Colonic mucosa (tissue), 4 donors: ENCODE measurements around the gene ZNF792. TPM values are rescaled to one million over a fixed set of nuclear protein-coding genes. Genes with fewer than 3 reads are reported as not detected.
A peak's percentile ranks its signal among the peaks of the same experiment; 100 is the strongest.
"Not testable (repeated sequence)": the region's sequence is repeated elsewhere in the genome, so short reads cannot be mapped to it uniquely, and the experiment has no call there.

Experiments
- DNase-seq: peaks from one replicate; pipeline ENCODE4 v3.0.0-alpha.2; 2020
- H3K27ac ChIP-seq: fragments of 200-600 bp; one replicate; pipeline ENCODE4 v1.8.0; 2021
- H3K27me3 ChIP-seq: fragments of 200-600 bp; one replicate; pipeline ENCODE4 v1.8.0; 2021
- H3K36me3 ChIP-seq: fragments of 200-600 bp; one replicate; pipeline ENCODE4 v1.8.0; 2021
- H3K4me1 ChIP-seq: fragments of 200-600 bp; one replicate; pipeline ENCODE4 v1.8.0; 2021; ENCODE audit warnings: mild to moderate bottlenecking
- H3K4me3 ChIP-seq: fragments of 200-600 bp; one replicate; pipeline ENCODE4 v1.8.0; 2021
- H3K9ac ChIP-seq, 2 donors: one replicate each; pipeline ENCODE4 v1.7.0; 2013; ENCODE audit warnings: control low read depth in 2 of 2, low read depth in 2 of 2, low read length in 2 of 2
- H3K9me3 ChIP-seq: fragments of 200-600 bp; one replicate; pipeline ENCODE4 v1.8.0; 2021
- intact Hi-C: fragments of 100-400 bp; cut with DNase I; formaldehyde crosslinking; loops from one replicate; pipeline ENCODE4 v1.14.1; 2022
- total RNA-seq, 2 donors: library from RNA; stranded (reverse); fragmentation: NEBNext Ultra II Directional in 1 of 2; extraction: Animal tissue kit (Norgen Biotek cat#: 25700) in 1 of 2; gene quantifications; one replicate each; pipeline ENCODE4 v1.2.1, GENCODE V29; 2021
- TF ChIP-seq, protein P1 (sequence below): fragments of 200-600 bp; IDR thresholded peaks from one replicate; pipeline ENCODE4 v1.8.0; 2022; ENCODE audit warnings: antibody characterized with exemption, mild to moderate bottlenecking
- donor health status: healthy.
- donor health status: DM: no; HTN: no; CAD: no.
- donor health status: DM: no; HTN: no; CAD: no.

ZNF792 gene
- total RNA-seq, 2 donors from 2014 or later = 6.7 to 8.1 TPM

- TF ChIP-seq, protein P1, sequence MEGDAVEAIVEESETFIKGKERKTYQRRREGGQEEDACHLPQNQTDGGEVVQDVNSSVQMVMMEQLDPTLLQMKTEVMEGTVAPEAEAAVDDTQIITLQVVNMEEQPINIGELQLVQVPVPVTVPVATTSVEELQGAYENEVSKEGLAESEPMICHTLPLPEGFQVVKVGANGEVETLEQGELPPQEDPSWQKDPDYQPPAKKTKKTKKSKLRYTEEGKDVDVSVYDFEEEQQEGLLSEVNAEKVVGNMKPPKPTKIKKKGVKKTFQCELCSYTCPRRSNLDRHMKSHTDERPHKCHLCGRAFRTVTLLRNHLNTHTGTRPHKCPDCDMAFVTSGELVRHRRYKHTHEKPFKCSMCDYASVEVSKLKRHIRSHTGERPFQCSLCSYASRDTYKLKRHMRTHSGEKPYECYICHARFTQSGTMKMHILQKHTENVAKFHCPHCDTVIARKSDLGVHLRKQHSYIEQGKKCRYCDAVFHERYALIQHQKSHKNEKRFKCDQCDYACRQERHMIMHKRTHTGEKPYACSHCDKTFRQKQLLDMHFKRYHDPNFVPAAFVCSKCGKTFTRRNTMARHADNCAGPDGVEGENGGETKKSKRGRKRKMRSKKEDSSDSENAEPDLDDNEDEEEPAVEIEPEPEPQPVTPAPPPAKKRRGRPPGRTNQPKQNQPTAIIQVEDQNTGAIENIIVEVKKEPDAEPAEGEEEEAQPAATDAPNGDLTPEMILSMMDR = no peak
- intact Hi-C loops = no loop called here
- no peaks in the 10 kb centered on the region for H3K36me3 ChIP-seq
These were observed 27.8 kb downstream of the ZNF792 start for GRCh38 chr19:34936184-34936583.

GRCh38 chr19:34932494-34932893 is 31.5 kb downstream of the ZNF792 start:
- Histone ChIP-seq H3K9ac (no peak overlapping the region), H3K36me3 (no peaks in the 10 kb centered on the region), H3K27me3 (no peaks in the 10 kb centered on the region), H3K4me1 (peaks cover 5% of the 10 kb centered on the region), H3K4me3 (no peak overlapping the region), H3K9me3 (no peaks in the 10 kb centered on the region), H3K27ac (no peak overlapping the region)
- no peak for DNase-seq
- intact Hi-C loops = no loop called here
- TF ChIP-seq, protein P1 = no peak

More at GRCh38 chr19:34936184-34936583, 27.8 kb downstream of the ZNF792 start:
- H3K27ac ChIP-seq = no peak overlapping the region
- no peak for DNase-seq
- H3K27me3 ChIP-seq = no peaks in the 10 kb centered on the region
- H3K4me3 ChIP-seq = no peak overlapping the region
- no peaks in the 10 kb centered on the region for H3K4me1 ChIP-seq
- no peak overlapping the region for H3K9ac ChIP-seq
- no peaks in the 10 kb centered on the region for H3K9me3 ChIP-seq

GRCh38 chr19:34926685-34927375 is 37.2 kb downstream of the ZNF792 start, which contains the start of gene ZNF30:
Gene ZNF30, plus strand, starts transcription at chr19:34926903. Its CDS starts 3,045 bp downstream, at chr19:34929948.
- Histone ChIP-seq H3K27ac (peak within 1 kb of the TSS; percentile 64), H3K36me3 (no peaks in the 10 kb centered on the region), H3K9me3 (no peaks in the 10 kb centered on the region), H3K4me1 (peaks cover 5% of the 10 kb centered on the region), H3K4me3 (peak within 1 kb of the TSS; percentile 61), H3K9ac (peak within 1 kb of the TSS; percentile 71 to 74), H3K27me3 (no peaks in the 10 kb centered on the region)
- TF ChIP-seq, protein P1 = no peak
- peak; percentile 89 for DNase-seq
- intact Hi-C loops = no loop called here

GRCh38 chr19:34926361-34926684 is 37.7 kb downstream of the ZNF792 start:
- Histone ChIP-seq H3K9ac (no peak overlapping the region), H3K36me3 (no peaks in the 10 kb centered on the region), H3K27ac (peak overlapping the region; percentile 64), H3K4me3 (peak overlapping the region; percentile 61), H3K4me1 (peaks cover 5% of the 10 kb centered on the region), H3K27me3 (no peaks in the 10 kb centered on the region), H3K9me3 (no peaks in the 10 kb centered on the region)
- intact Hi-C loops = no loop called here
- no peak for DNase-seq
- TF ChIP-seq, protein P1 = no peak

DNA sequence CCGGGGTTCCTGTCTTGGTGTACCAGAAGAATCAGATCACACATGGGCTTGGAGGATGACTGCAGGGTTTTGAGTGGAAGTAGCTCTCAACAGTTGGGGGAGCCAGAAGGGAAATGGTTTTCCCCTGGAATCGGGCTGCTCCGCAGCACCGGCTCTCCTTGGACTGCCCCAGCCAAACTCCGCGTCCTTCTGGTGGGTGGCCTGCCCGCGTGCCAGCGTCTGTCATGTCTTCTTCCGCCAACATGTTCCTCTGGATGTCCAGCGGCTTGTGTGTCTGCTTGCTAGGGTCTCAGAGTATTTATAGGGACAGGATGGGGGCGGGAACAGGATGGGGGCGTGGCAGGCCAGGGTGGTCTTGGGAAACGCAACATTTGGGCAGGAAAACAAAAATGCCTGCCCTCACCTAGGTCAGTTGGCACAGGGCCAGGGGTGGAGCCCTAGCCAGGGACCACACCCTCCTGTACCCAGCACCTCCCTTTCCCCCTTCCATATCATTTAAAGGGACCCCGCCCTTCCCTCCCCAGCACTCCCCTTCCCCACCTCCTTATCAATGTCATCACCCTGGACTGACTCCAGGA is 38.7 kb downstream of the ZNF792 start:
- Histone ChIP-seq H3K9ac (no peak overlapping the region), H3K9me3 (no peaks in the 10 kb centered on the region), H3K4me1 (peaks cover 5% of the 10 kb centered on the region), H3K36me3 (no peaks in the 10 kb centered on the region), H3K27ac (no peak overlapping the region), H3K27me3 (no peaks in the 10 kb centered on the region), H3K4me3 (no peak overlapping the region)
- no peak for DNase-seq
- TF ChIP-seq, protein P1 = no peak
- intact Hi-C loops = no loop called here

DNA sequence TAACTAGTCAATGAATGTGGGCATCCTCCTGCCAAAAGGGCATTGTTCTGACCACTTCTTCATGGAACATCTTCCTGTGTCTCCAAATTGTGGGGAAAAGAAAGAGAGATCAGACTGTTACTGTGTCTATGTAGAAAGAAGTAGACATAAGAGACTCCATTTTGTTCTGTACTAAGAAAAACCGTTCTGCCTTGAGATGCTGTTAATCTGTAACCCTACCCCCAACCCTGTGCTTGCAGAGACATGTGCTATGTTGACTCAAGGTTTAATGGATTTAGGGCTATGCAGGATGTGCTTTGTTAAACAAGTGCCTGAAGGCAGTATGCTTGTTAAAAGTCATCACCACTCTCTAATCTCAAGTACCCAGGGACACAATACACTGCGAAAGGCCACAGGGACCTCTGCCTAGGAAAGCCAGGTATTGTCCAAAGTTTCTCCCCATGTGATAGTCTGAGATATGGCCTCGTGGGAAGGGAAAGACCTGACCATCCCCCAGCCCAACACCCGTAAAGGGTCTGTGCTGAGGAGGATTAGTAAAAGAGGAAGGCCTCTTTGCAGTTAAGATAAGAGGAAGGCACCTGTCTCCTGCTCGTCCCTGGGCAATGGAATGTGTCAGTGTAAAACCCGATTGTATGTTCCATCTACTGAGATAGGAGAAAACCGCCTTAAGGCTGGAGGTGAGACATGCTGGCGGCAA is 43.8 kb downstream of the ZNF792 start:
- DNase-seq, H3K27me3 ChIP-seq, H3K9me3 ChIP-seq, H3K4me1 ChIP-seq, H3K36me3 ChIP-seq, H3K4me3 ChIP-seq, intact Hi-C loops, H3K9ac ChIP-seq, H3K27ac ChIP-seq: not testable (repeated sequence)
